ENCODE measurements around the gene SHC4. TPM values are rescaled to one million over a fixed set of nuclear protein-coding genes. Genes with fewer than 3 reads are reported as not detected.

Gene SHC4
- total RNA-seq, 6 experiments from 2014 or later: 2.1 to 4.2 (median 3.5) TPM

DNA sequence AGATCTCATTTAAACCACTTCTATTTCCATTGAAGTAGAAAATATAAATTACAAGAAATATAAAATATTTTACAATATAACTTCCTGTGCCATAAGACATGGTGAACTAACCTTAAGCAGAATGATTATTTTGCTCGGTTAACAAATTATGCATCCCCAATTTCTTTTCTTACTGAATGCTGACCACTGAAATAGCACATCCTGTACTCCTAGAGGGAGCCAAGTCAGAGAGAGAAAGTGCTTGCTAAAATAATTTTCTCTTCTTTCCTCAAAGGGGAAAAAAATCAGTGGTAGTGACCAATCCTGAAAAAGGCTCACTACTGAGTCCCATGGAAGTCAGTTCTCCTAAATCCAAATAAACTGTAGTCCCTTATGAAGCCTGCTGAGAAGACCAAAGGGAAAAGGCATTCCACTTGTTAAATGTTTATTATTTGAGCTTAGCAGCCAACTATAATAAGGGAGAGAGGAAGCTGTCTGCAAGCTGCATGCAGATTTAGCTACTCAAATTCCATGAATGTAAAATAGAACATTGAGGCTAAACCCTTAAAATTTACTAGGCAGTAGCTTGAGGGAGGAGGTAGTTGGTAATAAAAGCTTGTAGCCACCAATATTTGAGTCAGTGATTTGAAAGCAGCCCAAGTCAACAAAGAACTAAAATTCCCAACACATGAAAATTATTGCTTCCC is 185.9 kb downstream of the SHC4 start:
- Mint-ChIP-seq H3K36me3 (ENCODE audit: low read depth) (peaks cover 43% of the 10 kb centered on the region), H3K27me3 (ENCODE audit: insufficient read depth) (no peaks in the 10 kb centered on the region; the same call in 1 of the 2 replicates), H3K27ac (peak overlapping the region; percentile 55; the same call in 1 of the 2 replicates), H3K4me1 (ENCODE audit: low read depth) (peaks cover 63% of the 10 kb centered on the region), H3K9me3 (peaks cover 4% of the 10 kb centered on the region; the same call in 1 of the 2 replicates), H3K4me3 (no peak overlapping the region)
- no peak for TF ChIP-seq CTCF (IDR thresholded peaks at IDR 0.05)
- no peak for DNase-seq

DNA sequence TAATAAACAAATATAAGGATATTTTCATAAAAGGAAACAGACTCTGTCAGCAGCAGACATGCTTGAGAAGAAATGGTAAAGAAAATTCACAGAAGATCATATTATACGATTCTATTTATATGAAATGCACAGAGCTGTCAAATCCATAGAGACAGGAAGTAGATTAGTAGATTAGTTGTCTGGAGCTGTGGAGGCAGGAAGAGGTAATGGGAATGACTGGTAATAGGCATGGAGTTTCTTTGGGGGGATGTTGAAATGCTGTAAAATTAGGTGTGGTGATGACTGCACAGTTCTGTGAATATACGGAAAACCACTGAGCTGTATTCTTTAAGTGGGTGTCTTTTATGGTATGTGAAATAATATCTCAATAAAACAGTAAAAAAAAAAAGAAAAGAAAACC is 188.2 kb downstream of the SHC4 start:
- no peaks in the 10 kb centered on the region; the same call in none of the 2 replicates for H3K27me3 Mint-ChIP-seq (ENCODE audit: insufficient read depth)
- H3K36me3 Mint-ChIP-seq (ENCODE audit: low read depth): peaks cover 21% of the 10 kb centered on the region
- peaks cover 65% of the 10 kb centered on the region for H3K4me1 Mint-ChIP-seq (ENCODE audit: low read depth)
- peak overlapping the region; percentile 35 for H3K4me3 Mint-ChIP-seq
- no peak for DNase-seq
- H3K9me3 Mint-ChIP-seq: peaks cover 4% of the 10 kb centered on the region; the same call in 1 of the 2 replicates
- H3K27ac Mint-ChIP-seq: peak overlapping the region; percentile 74
- no peak for TF ChIP-seq CTCF (IDR thresholded peaks at IDR 0.05)

DNA sequence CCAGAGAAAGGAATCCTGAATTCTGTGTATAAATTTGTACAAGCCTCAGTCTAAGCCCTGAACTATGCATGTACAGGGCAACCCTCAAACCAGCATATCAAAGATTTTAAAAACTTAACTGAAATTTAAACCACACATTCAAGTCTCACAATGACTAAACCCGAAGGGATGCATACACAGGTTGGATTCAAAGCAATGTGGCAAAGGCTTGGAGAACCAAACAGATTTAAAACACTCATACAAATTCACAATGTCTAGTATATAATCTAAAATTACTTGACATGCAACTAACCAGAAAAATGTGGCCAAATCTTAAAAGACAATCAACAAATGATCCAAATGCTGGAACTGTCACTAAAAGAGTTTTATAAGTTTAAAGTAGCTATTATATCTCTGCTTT is 189.2 kb downstream of the SHC4 start:
- Mint-ChIP-seq H3K27ac (peak overlapping the region; percentile 82), H3K4me1 (ENCODE audit: low read depth) (peaks cover 73% of the 10 kb centered on the region), H3K27me3 (ENCODE audit: insufficient read depth) (no peaks in the 10 kb centered on the region; the same call in none of the 2 replicates), H3K4me3 (peak overlapping the region; percentile 50), H3K9me3 (peaks cover 4% of the 10 kb centered on the region; the same call in 1 of the 2 replicates), H3K36me3 (ENCODE audit: low read depth) (peaks cover 11% of the 10 kb centered on the region)
- TF ChIP-seq CTCF (IDR thresholded peaks at IDR 0.05): no peak
- DNase-seq: peak; percentile 61

Other genes with a start within 250 kb of the SHC4 start
- gene CEP152, start 152.8 kb downstream of the SHC4 start, total RNA-seq (2021; fragmentation: NEBNext Ultra II Directional; extraction: Animal tissue kit (Norgen Biotek cat#: 25700)): 1 to 10 TPM; 3.4 to 7.5 (median 6.5) TPM
- 100 to 1,000 TPM; 218 to 281 (median 242) TPM for gene EID1, start 85.8 kb downstream of the SHC4 start, total RNA-seq (2021; fragmentation: NEBNext Ultra II Directional; extraction: Animal tissue kit (Norgen Biotek cat#: 25700))
- 10 to 100 TPM; 46.2 to 57.6 (median 54.7) TPM for gene SECISBP2L, start 82.5 kb upstream of the SHC4 start, total RNA-seq (2021; fragmentation: NEBNext Ultra II Directional; extraction: Animal tissue kit (Norgen Biotek cat#: 25700))
- 100 to 1,000 TPM; 116 to 126 (median 122) TPM for gene COPS2, start 191.7 kb upstream of the SHC4 start, total RNA-seq (2021; fragmentation: NEBNext Ultra II Directional; extraction: Animal tissue kit (Norgen Biotek cat#: 25700))
- gene GALK2, start 206.3 kb upstream of the SHC4 start, total RNA-seq (2021; fragmentation: NEBNext Ultra II Directional; extraction: Animal tissue kit (Norgen Biotek cat#: 25700)): 10 to 100 TPM; 17.5 to 24.7 (median 21.6) TPM

Data from HFFc6 (cell line).